Stimulated activated memory B cell treated with anti-CD40 and anti-IgM and Interleukin-4, amounts not matched to agents 10 μg/mL and 1 μg/mL and 100 μg/mL, for 72 hours (primary cell): ENCODE data around the gene AMIGO1.

Experiments used
- ATAC-seq: fragments of 150-1000 bp; cut with Tn5 transposase; 2 replicates; pipeline ENCODE4 v1.10.0; 2021
- H3K27ac Mint-ChIP-seq: one replicate; pipeline ENCODE4 v1.8.0; 2022; ENCODE audit warnings: mild to moderate bottlenecking, mixed read lengths
- H3K27me3 Mint-ChIP-seq: one replicate; pipeline ENCODE4 v1.8.0; 2022; ENCODE audit warnings: mixed read lengths
- H3K36me3 Mint-ChIP-seq: one replicate; pipeline ENCODE4 v1.8.0; 2022; ENCODE audit warnings: mixed read lengths
- H3K4me1 Mint-ChIP-seq: one replicate; pipeline ENCODE4 v1.8.0; 2022; ENCODE audit warnings: mixed read lengths
- H3K4me3 Mint-ChIP-seq: one replicate; pipeline ENCODE4 v1.8.0; 2022; ENCODE audit warnings: mild to moderate bottlenecking, moderate library complexity, mixed read lengths
- H3K9me3 Mint-ChIP-seq: one replicate; pipeline ENCODE4 v1.8.0; 2022; ENCODE audit warnings: mixed read lengths

The AMIGO1 gene

GRCh38 chr1:109509176-109510134, at the start of gene AMIGO1:
Gene AMIGO1, minus strand, starts transcription at chr1:109509727. Its CDS starts 815 bp downstream, at chr1:109508912.
- peak; percentile 72 for ATAC-seq
- H3K36me3 Mint-ChIP-seq = no peaks in the 10 kb centered on the region
- peak within 1 kb of the TSS; percentile 89 for H3K4me3 Mint-ChIP-seq
- H3K4me1 Mint-ChIP-seq = peaks cover 22% of the 10 kb centered on the region
- H3K27ac Mint-ChIP-seq = peak within 1 kb of the TSS; percentile 70
- no peaks in the 10 kb centered on the region for H3K9me3 Mint-ChIP-seq
- peaks cover 26% of the 10 kb centered on the region for H3K27me3 Mint-ChIP-seq

DNA sequence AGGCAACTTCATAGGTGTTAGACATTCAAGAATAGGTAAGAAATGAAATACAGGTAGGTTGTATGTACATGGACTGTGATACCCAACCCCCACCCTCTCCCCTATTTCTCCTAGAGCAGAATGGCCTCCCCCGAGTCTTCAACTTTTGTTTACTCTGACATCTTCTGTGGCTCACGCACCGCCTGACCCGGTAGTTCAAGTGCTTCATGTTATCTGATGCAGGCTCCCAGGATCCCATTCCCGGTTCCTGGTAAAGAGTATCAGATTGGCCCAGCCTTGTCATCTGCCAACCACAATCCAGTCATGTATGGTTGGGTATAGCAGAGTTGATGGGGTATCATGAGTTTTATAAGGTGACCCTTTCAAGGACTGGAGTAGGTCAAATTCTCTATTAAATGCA, 48.0 kb upstream of the AMIGO1 start:
- Mint-ChIP-seq H3K27ac (peak overlapping the region; percentile 58), H3K4me1 (peaks cover 87% of the 10 kb centered on the region), H3K27me3 (no peaks in the 10 kb centered on the region), H3K9me3 (no peaks in the 10 kb centered on the region), H3K36me3 (peaks cover 6% of the 10 kb centered on the region), H3K4me3 (no peak overlapping the region)
- ATAC-seq = no peak

DNA sequence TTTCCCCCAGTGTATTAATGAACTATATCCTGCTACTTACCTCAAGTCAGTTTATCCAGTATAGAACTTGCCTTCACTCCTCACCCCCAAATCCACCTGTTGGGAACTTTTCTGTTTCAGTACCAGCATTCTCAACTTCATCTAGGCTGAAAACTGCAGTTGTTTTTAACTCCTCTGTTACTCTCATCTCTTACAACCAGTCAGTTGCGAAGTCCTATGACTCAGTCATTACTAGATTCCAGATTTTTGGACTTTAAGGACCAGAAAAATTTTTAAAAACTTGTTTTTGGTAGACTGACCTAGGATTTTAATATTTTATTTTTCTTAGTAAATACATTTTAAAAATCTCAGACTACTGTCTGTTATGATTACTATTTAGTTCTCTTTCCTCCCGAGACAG, 47.0 kb upstream of the AMIGO1 start:
- Mint-ChIP-seq H3K4me1 (peaks cover 80% of the 10 kb centered on the region), H3K4me3 (no peak overlapping the region), H3K36me3 (peaks cover 6% of the 10 kb centered on the region), H3K9me3 (no peaks in the 10 kb centered on the region), H3K27me3 (no peaks in the 10 kb centered on the region), H3K27ac (no peak overlapping the region)
- ATAC-seq = no peak

- peak within 1 kb of the TSS; percentile 98 for H3K4me3 Mint-ChIP-seq
- H3K27me3 Mint-ChIP-seq = no peaks in the 10 kb centered on the region
- peaks cover 51% of the 10 kb centered on the region for H3K4me1 Mint-ChIP-seq
- no peaks in the 10 kb centered on the region for H3K36me3 Mint-ChIP-seq
- peak; percentile 98 for ATAC-seq
- H3K27ac Mint-ChIP-seq = peak within 1 kb of the TSS; percentile 97
- no peaks in the 10 kb centered on the region for H3K9me3 Mint-ChIP-seq
Measured at GRCh38 chr1:109548321-109549267, 39.1 kb upstream of the AMIGO1 start, which contains the start of gene GNAI3. Gene GNAI3, plus strand, starts transcription at chr1:109548615. Its CDS starts 106 bp downstream, at chr1:109548721.

DNA sequence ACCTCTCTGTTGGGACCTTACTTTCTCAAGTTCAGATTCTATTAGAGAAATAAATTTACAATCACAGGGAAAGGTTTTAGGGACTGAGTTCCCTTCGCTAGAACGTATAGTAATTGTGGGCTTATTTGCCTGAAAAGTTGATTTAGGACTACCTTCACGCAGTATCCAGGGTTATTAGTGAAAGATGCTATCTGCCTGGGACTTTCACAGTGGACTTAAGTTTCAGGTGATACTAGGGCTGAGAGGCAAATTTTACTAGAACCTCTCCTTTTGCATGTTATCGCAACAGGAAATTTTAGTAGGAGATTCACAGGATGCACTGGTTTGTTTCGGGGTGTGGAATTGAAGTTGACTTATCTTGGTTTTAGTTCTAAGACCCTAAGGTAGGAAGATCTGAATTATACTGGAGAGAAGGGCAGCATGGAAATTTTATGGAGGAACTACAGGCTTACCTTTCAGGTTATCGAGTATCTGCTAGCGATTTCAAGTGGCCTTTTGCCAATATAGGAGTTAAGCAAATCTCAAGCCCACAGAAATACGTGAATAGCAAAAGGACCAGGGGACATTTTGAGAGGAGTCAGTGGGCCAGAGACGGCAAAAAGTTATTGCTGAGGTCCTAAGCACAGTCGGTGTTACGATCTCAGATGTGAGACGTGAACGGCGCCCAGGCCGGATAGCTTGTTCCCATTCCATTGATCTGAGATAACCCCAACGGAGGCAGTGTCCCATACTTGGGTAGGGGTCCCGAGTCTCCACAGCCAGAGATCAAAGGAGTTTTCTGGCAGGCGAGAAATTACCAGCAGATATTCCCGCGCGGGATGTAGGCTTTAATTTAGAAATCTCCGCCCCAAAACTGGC, 38.2 kb upstream of the AMIGO1 start:
- Mint-ChIP-seq H3K27me3 (no peaks in the 10 kb centered on the region), H3K4me1 (peaks cover 51% of the 10 kb centered on the region), H3K27ac (peak overlapping the region; percentile 97), H3K4me3 (peak overlapping the region; percentile 98), H3K9me3 (no peaks in the 10 kb centered on the region), H3K36me3 (no peaks in the 10 kb centered on the region)
- ATAC-seq = no peak

DNA sequence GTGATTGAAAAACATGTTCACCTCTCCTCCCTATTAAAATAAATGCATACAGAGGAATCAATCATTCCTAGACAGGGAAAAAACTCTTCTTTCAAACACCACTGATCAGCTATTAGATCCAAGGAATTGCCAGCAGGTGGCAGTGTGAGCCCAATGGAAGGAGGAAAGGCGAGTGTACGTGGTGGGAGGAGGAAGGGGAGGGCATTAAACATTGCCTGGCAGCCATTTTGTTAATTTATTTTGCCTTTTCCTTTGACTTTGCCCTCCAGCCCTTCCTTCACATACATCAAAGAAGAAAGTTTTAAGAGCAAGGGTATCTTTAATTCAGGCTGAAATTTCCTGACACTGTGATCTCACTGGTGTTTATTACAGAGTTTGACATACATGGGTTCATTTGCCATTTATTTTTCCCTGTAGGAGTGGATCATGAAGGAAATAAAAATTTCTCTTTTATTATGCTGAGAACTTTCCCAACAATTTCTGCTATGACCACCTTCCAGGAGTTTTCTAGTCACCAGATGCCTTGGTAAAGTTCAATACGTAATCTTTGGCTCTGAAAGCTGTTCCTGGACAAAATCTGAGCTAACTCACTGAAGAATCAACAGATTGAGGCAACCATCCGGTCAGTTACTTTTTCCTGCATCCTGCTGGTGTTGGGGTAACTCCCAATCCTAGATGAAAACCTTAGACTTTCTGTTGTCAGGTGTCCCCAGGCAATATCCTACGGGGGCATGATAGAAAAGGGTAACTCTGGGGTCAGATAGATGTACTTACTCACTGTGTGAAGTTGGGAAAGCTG, 37.0 kb upstream of the AMIGO1 start:
- ATAC-seq = peak; percentile 65
- H3K4me1 Mint-ChIP-seq = peaks cover 47% of the 10 kb centered on the region
- H3K9me3 Mint-ChIP-seq = no peaks in the 10 kb centered on the region
- H3K27me3 Mint-ChIP-seq = no peaks in the 10 kb centered on the region
- peak overlapping the region; percentile 97 for H3K27ac Mint-ChIP-seq
- H3K36me3 Mint-ChIP-seq = no peaks in the 10 kb centered on the region
- H3K4me3 Mint-ChIP-seq = peak overlapping the region; percentile 98

- no peaks in the 10 kb centered on the region for H3K36me3 Mint-ChIP-seq
- H3K4me3 Mint-ChIP-seq = no peak overlapping the region
- no peaks in the 10 kb centered on the region for H3K9me3 Mint-ChIP-seq
- no peak for ATAC-seq
- H3K27ac Mint-ChIP-seq = no peak overlapping the region
- H3K4me1 Mint-ChIP-seq = peaks cover 28% of the 10 kb centered on the region
- H3K27me3 Mint-ChIP-seq = no peaks in the 10 kb centered on the region
Measured at GRCh38 chr1:109543988-109544735, 34.6 kb upstream of the AMIGO1 start.

DNA sequence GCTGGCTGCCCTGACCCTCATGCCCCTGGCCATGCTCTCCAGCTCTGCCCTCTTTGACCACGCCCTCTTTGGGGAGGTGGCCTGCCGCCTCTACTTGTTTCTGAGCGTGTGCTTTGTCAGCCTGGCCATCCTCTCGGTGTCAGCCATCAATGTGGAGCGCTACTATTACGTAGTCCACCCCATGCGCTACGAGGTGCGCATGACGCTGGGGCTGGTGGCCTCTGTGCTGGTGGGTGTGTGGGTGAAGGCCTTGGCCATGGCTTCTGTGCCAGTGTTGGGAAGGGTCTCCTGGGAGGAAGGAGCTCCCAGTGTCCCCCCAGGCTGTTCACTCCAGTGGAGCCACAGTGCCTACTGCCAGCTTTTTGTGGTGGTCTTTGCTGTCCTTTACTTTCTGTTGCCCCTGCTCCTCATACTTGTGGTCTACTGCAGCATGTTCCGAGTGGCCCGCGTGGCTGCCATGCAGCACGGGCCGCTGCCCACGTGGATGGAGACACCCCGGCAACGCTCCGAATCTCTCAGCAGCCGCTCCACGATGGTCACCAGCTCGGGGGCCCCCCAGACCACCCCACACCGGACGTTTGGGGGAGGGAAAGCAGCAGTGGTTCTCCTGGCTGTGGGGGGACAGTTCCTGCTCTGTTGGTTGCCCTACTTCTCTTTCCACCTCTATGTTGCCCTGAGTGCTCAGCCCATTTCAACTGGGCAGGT, 33.9 kb upstream of the AMIGO1 start:
- Mint-ChIP-seq H3K4me3 (no peak overlapping the region), H3K9me3 (no peaks in the 10 kb centered on the region), H3K36me3 (no peaks in the 10 kb centered on the region), H3K27me3 (no peaks in the 10 kb centered on the region), H3K4me1 (peaks cover 20% of the 10 kb centered on the region), H3K27ac (no peak overlapping the region)
- no peak for ATAC-seq

GRCh38 chr1:109542657-109543056, 33.1 kb upstream of the AMIGO1 start:
- H3K36me3 Mint-ChIP-seq = no peaks in the 10 kb centered on the region
- H3K27ac Mint-ChIP-seq = no peak overlapping the region

DNA sequence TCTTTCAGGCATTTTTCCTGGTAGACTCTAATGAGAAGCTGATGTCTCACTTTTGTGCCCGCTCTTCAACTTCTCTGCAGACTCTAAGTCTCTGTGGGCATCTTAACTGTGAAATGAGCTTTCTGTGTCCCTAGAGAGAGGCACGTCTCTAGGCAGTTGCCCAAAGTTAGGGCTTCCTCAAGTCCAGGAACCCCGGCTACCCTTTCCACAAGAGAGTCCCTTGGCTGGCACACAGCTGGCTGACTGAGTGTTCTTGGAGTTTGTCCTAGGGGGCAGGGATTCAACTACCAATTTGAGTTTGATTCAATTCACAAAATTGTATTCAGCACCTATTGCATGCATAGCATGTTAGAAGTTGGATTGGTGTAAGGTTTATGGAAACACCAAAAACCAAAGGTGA, 31.6 kb upstream of the AMIGO1 start:
- H3K27ac Mint-ChIP-seq = no peak overlapping the region
- peaks cover under 1% of the 10 kb centered on the region for H3K4me1 Mint-ChIP-seq
- no peaks in the 10 kb centered on the region for H3K27me3 Mint-ChIP-seq
- H3K9me3 Mint-ChIP-seq = no peaks in the 10 kb centered on the region
- H3K4me3 Mint-ChIP-seq = no peak overlapping the region
- no peak for ATAC-seq
- H3K36me3 Mint-ChIP-seq = no peaks in the 10 kb centered on the region

More at GRCh38 chr1:109542657-109543056, 33.1 kb upstream of the AMIGO1 start:
- Mint-ChIP-seq H3K4me1 (peaks cover 16% of the 10 kb centered on the region), H3K27me3 (no peaks in the 10 kb centered on the region), H3K4me3 (no peak overlapping the region), H3K9me3 (no peaks in the 10 kb centered on the region)
- no peak for ATAC-seq

GRCh38 chr1:109539676-109540075, 30.1 kb upstream of the AMIGO1 start, which contains the start of gene GPR61:
Gene GPR61, plus strand, starts transcription at chr1:109539872. Its CDS starts 3,151 bp downstream, at chr1:109543023.
- Mint-ChIP-seq H3K4me1 (no peaks in the 10 kb centered on the region), H3K9me3 (no peaks in the 10 kb centered on the region), H3K27ac (no peak within 1 kb of the TSS), H3K4me3 (no peak within 1 kb of the TSS), H3K36me3 (no peaks in the 10 kb centered on the region), H3K27me3 (no peaks in the 10 kb centered on the region)
- no peak for ATAC-seq

- no peaks in the 10 kb centered on the region for H3K9me3 Mint-ChIP-seq
- no peaks in the 10 kb centered on the region for H3K4me1 Mint-ChIP-seq
- H3K4me3 Mint-ChIP-seq = no peak overlapping the region
- H3K27me3 Mint-ChIP-seq = no peaks in the 10 kb centered on the region
- no peak overlapping the region for H3K27ac Mint-ChIP-seq
- H3K36me3 Mint-ChIP-seq = no peaks in the 10 kb centered on the region
- ATAC-seq = no peak
Measured at GRCh38 chr1:109538827-109539555, 29.5 kb upstream of the AMIGO1 start.
